ENCODE results near the gene TXNDC17. TPM values are rescaled to one million over a fixed set of nuclear protein-coding genes. Genes with fewer than 3 reads are reported as not detected.

TXNDC17 gene
- total RNA-seq, 3 donors from 2014 or later = 125 to 145 (median 134) TPM

- Histone ChIP-seq H3K9me3 (no peaks in the 10 kb centered on the region), H3K27me3 (no peaks in the 10 kb centered on the region), H3K36me3 (no peaks in the 10 kb centered on the region), H3K27ac (no peak overlapping the region), H3K4me1 (no peaks in the 10 kb centered on the region), H3K4me3 (no peak overlapping the region)
- intact Hi-C loops (cut with DNase I; ENCODE audit: low total_unique reads) = loop anchor here (2.0 kb wide), 1 partner anchor 43 kb away; no protein-coding TSS in a partner anchor
- DNase-seq (ENCODE audit: low spot score in 2 of 2) = peak; percentile 69 to 75
- TF ChIP-seq POLR2AphosphoS5 (IDR thresholded peaks at IDR 0.05) (peak in 1 of 3 donors; percentile 49), POLR2A (IDR thresholded peaks at IDR 0.05) (no peak), CTCF (IDR thresholded peaks at IDR 0.05) (peak; percentile 70 to 88 (median 87))
These were observed 25.2 kb downstream of the TXNDC17 start for GRCh38 chr17:6666077-6666521.

GRCh38 chr17:6666557-6666956, 25.7 kb downstream of the TXNDC17 start:
- DNase-seq (ENCODE audit: low spot score in 2 of 2) = no peak
- no peak for TF ChIP-seq POLR2A (IDR thresholded peaks at IDR 0.05)
- no peak for TF ChIP-seq CTCF (IDR thresholded peaks at IDR 0.05)
- TF ChIP-seq POLR2AphosphoS5 (IDR thresholded peaks at IDR 0.05) = no peak
- intact Hi-C loops (cut with DNase I; ENCODE audit: low total_unique reads) = loop anchor here (2.0 kb wide), 1 partner anchor 44 kb away; no protein-coding TSS in a partner anchor
- Histone ChIP-seq H3K36me3 (no peaks in the 10 kb centered on the region), H3K9me3 (no peaks in the 10 kb centered on the region), H3K27me3 (no peaks in the 10 kb centered on the region), H3K27ac (no peak overlapping the region), H3K4me3 (no peak overlapping the region), H3K4me1 (no peaks in the 10 kb centered on the region)

GRCh38 chr17:6667516-6667915, 26.7 kb downstream of the TXNDC17 start:
- Histone ChIP-seq H3K36me3 (no peaks in the 10 kb centered on the region), H3K27me3 (no peaks in the 10 kb centered on the region), H3K4me3 (no peak overlapping the region), H3K4me1 (no peaks in the 10 kb centered on the region), H3K27ac (no peak overlapping the region), H3K9me3 (no peaks in the 10 kb centered on the region)
- intact Hi-C loops (cut with DNase I; ENCODE audit: low total_unique reads) = loop anchor here (2.0 kb wide), 1 partner anchor 45 kb away; no protein-coding TSS in a partner anchor
- TF ChIP-seq POLR2A (IDR thresholded peaks at IDR 0.05) (no peak), CTCF (IDR thresholded peaks at IDR 0.05) (no peak), POLR2AphosphoS5 (IDR thresholded peaks at IDR 0.05) (no peak)
- DNase-seq (ENCODE audit: low spot score in 2 of 2) = peak in 1 of 2 donors; percentile 27

- Histone ChIP-seq H3K27me3 (no peaks in the 10 kb centered on the region), H3K36me3 (no peaks in the 10 kb centered on the region), H3K4me3 (no peak overlapping the region), H3K27ac (no peak overlapping the region), H3K9me3 (no peaks in the 10 kb centered on the region), H3K4me1 (no peaks in the 10 kb centered on the region)
- DNase-seq (ENCODE audit: low spot score in 2 of 2) = peak in 1 of 2 donors; percentile 41
- intact Hi-C loops (cut with DNase I; ENCODE audit: low total_unique reads) = no loop called here
- TF ChIP-seq POLR2A (IDR thresholded peaks at IDR 0.05) (no peak), POLR2AphosphoS5 (IDR thresholded peaks at IDR 0.05) (no peak), CTCF (IDR thresholded peaks at IDR 0.05) (no peak)
These were observed 27.4 kb downstream of the TXNDC17 start for GRCh38 chr17:6668219-6668618.

GRCh38 chr17:6668727-6669425, 28.0 kb downstream of the TXNDC17 start:
- Histone ChIP-seq H3K4me1 (no peaks in the 10 kb centered on the region), H3K36me3 (no peaks in the 10 kb centered on the region), H3K4me3 (no peak overlapping the region), H3K27me3 (no peaks in the 10 kb centered on the region), H3K27ac (no peak overlapping the region), H3K9me3 (no peaks in the 10 kb centered on the region)
- DNase-seq (ENCODE audit: low spot score in 2 of 2) = peak in 1 of 2 donors; percentile 25
- intact Hi-C loops (cut with DNase I; ENCODE audit: low total_unique reads) = no loop called here
- TF ChIP-seq POLR2AphosphoS5 (IDR thresholded peaks at IDR 0.05) (no peak), CTCF (IDR thresholded peaks at IDR 0.05) (no peak), POLR2A (IDR thresholded peaks at IDR 0.05) (no peak)

Measured in breast epithelium (tissue), 4 donors.